Measurements from ENCODE around the gene RRP1. TPM values are rescaled to one million over a fixed set of nuclear protein-coding genes. Genes with fewer than 3 reads are reported as not detected.
A peak's percentile ranks its signal among the peaks of the same experiment; 100 is the strongest.
"Not testable (repeated sequence)": the region's sequence is repeated elsewhere in the genome, so short reads cannot be mapped to it uniquely, and the experiment has no call there.

The RRP1 gene
- total RNA-seq, 2 donors from 2014 or later, result 35.5 to 89.9 TPM

GRCh38 chr21:43827015-43827611, 37.7 kb downstream of the RRP1 start:
- ATAC-seq, result no peak
- Mint-ChIP-seq H3K4me3 (no peak overlapping the region), H3K9me3 (no peaks in the 10 kb centered on the region), H3K4me1 (ENCODE audit: low read depth in 2 of 2) (peaks cover 0 to 3% of the 10 kb centered on the region in 2 donors), H3K27ac (no peak overlapping the region), H3K36me3 (no peaks in the 10 kb centered on the region), H3K27me3 (peaks cover 0 to 8% of the 10 kb centered on the region in 2 donors)
- no peak for DNase-seq (ENCODE audit: low spot score)

- Mint-ChIP-seq H3K36me3 (no peaks in the 10 kb centered on the region), H3K27ac (peak overlapping the region in 1 of 2 donors; percentile 27), H3K4me1 (ENCODE audit: low read depth in 2 of 2) (peaks cover 0 to 5% of the 10 kb centered on the region in 2 donors), H3K9me3 (no peaks in the 10 kb centered on the region), H3K4me3 (no peak overlapping the region), H3K27me3 (peaks cover 7 to 15% of the 10 kb centered on the region in 2 donors)
- no peak for DNase-seq (ENCODE audit: low spot score)
- ATAC-seq, result no peak
These were observed 39.8 kb downstream of the RRP1 start for GRCh38 chr21:43829161-43829560.

- peak overlapping the region in 1 of 2 donors; percentile 27 for H3K27ac Mint-ChIP-seq
These were observed 40.3 kb downstream of the RRP1 start for GRCh38 chr21:43829575-43830119.

GRCh38 chr21:43832158-43832550, 42.8 kb downstream of the RRP1 start:
- H3K4me3 Mint-ChIP-seq, result no peak overlapping the region
- H3K36me3 Mint-ChIP-seq, result no peaks in the 10 kb centered on the region
- H3K9me3 Mint-ChIP-seq, result no peaks in the 10 kb centered on the region
- H3K27me3 Mint-ChIP-seq, result peaks cover 20 to 28% of the 10 kb centered on the region in 2 donors
- H3K4me1 Mint-ChIP-seq (ENCODE audit: low read depth in 2 of 2), result peaks cover 0 to 10% of the 10 kb centered on the region in 2 donors
- H3K27ac Mint-ChIP-seq, result no peak overlapping the region
- DNase-seq (ENCODE audit: low spot score) (no peak), ATAC-seq (no peak)

More at GRCh38 chr21:43829575-43830119, 40.3 kb downstream of the RRP1 start:
- no peak for DNase-seq (ENCODE audit: low spot score)
- Mint-ChIP-seq H3K36me3 (no peaks in the 10 kb centered on the region), H3K9me3 (no peaks in the 10 kb centered on the region), H3K27me3 (peaks cover 7 to 17% of the 10 kb centered on the region in 2 donors), H3K4me1 (ENCODE audit: low read depth in 2 of 2) (peaks cover 0 to 7% of the 10 kb centered on the region in 2 donors), H3K4me3 (no peak overlapping the region)
- no peak for ATAC-seq

GRCh38 chr21:43832648-43833047, 43.3 kb downstream of the RRP1 start:
- Mint-ChIP-seq H3K36me3 (no peaks in the 10 kb centered on the region), H3K4me1 (ENCODE audit: low read depth in 2 of 2) (peaks cover 0 to 10% of the 10 kb centered on the region in 2 donors), H3K27me3 (peaks cover 25 to 31% of the 10 kb centered on the region in 2 donors), H3K27ac (no peak overlapping the region), H3K9me3 (no peaks in the 10 kb centered on the region), H3K4me3 (no peak overlapping the region)
- ATAC-seq, result no peak
- DNase-seq (ENCODE audit: low spot score), result no peak

GRCh38 chr21:43834146-43834905, 44.9 kb downstream of the RRP1 start:
- Mint-ChIP-seq H3K27me3 (peaks cover 26 to 30% of the 10 kb centered on the region in 2 donors), H3K27ac (peak overlapping the region in 1 of 2 donors; percentile 41), H3K4me1 (ENCODE audit: low read depth in 2 of 2) (peaks cover 0 to 10% of the 10 kb centered on the region in 2 donors), H3K4me3 (no peak overlapping the region), H3K9me3 (no peaks in the 10 kb centered on the region), H3K36me3 (no peaks in the 10 kb centered on the region)
- ATAC-seq (peak in 1 of 2 donors; percentile 63), DNase-seq (ENCODE audit: low spot score) (no peak)

GRCh38 chr21:43835050-43835449, 45.7 kb downstream of the RRP1 start:
- Mint-ChIP-seq H3K27ac (peak overlapping the region in 1 of 2 donors; percentile 41), H3K4me3 (no peak overlapping the region), H3K27me3 (peaks cover 28 to 30% of the 10 kb centered on the region in 2 donors), H3K36me3 (no peaks in the 10 kb centered on the region), H3K4me1 (ENCODE audit: low read depth in 2 of 2) (peaks cover 0 to 10% of the 10 kb centered on the region in 2 donors), H3K9me3 (no peaks in the 10 kb centered on the region)
- ATAC-seq (no peak), DNase-seq (ENCODE audit: low spot score) (no peak)

- Mint-ChIP-seq H3K9me3 (no peaks in the 10 kb centered on the region), H3K27ac (no peak overlapping the region), H3K4me3 (no peak overlapping the region), H3K27me3 (peaks cover 28 to 33% of the 10 kb centered on the region in 2 donors), H3K36me3 (no peaks in the 10 kb centered on the region), H3K4me1 (ENCODE audit: low read depth in 2 of 2) (peaks cover 0 to 10% of the 10 kb centered on the region in 2 donors)
- no peak for DNase-seq (ENCODE audit: low spot score)
- no peak for ATAC-seq
These were observed 46.5 kb downstream of the RRP1 start for GRCh38 chr21:43835861-43836260.

- Mint-ChIP-seq H3K9me3 (no peaks in the 10 kb centered on the region), H3K27ac (no peak overlapping the region), H3K4me1 (ENCODE audit: low read depth in 2 of 2) (peaks cover 0 to 10% of the 10 kb centered on the region in 2 donors)
These were observed 47.2 kb downstream of the RRP1 start for GRCh38 chr21:43836616-43837015.

GRCh38 chr21:43840259-43840658, 50.9 kb downstream of the RRP1 start:
- H3K4me3 Mint-ChIP-seq, result no peak overlapping the region
- DNase-seq (ENCODE audit: low spot score), result no peak
- H3K27ac Mint-ChIP-seq, result no peak overlapping the region
- H3K27me3 Mint-ChIP-seq, result peaks cover 17 to 26% of the 10 kb centered on the region in 2 donors
- H3K36me3 Mint-ChIP-seq, result no peaks in the 10 kb centered on the region
- peaks cover 5 to 8% of the 10 kb centered on the region in 2 donors for H3K4me1 Mint-ChIP-seq (ENCODE audit: low read depth in 2 of 2)
- ATAC-seq, result no peak
- H3K9me3 Mint-ChIP-seq, result no peaks in the 10 kb centered on the region

More at GRCh38 chr21:43836616-43837015, 47.2 kb downstream of the RRP1 start:
- DNase-seq (ENCODE audit: low spot score), result no peak
- ATAC-seq, result no peak
- Mint-ChIP-seq H3K36me3 (no peaks in the 10 kb centered on the region), H3K4me3 (no peak overlapping the region), H3K27me3 (peaks cover 28 to 33% of the 10 kb centered on the region in 2 donors)

- ATAC-seq (peak; percentile 54 to 72), DNase-seq (ENCODE audit: low spot score) (no peak)
- Mint-ChIP-seq H3K4me1 (ENCODE audit: low read depth in 2 of 2) (peaks cover 5 to 8% of the 10 kb centered on the region in 2 donors), H3K27me3 (peaks cover 3 to 7% of the 10 kb centered on the region in 2 donors), H3K36me3 (no peaks in the 10 kb centered on the region), H3K4me3 (peak overlapping the region; percentile 73), H3K9me3 (no peaks in the 10 kb centered on the region), H3K27ac (peak overlapping the region; percentile 59 to 84)
These were observed 53.4 kb downstream of the RRP1 start for GRCh38 chr21:43842742-43843141.

- DNase-seq (ENCODE audit: low spot score); H3K9me3 Mint-ChIP-seq; H3K4me1 Mint-ChIP-seq (ENCODE audit: low read depth in 2 of 2); ATAC-seq; H3K27me3 Mint-ChIP-seq; H3K4me3 Mint-ChIP-seq; H3K36me3 Mint-ChIP-seq; H3K27ac Mint-ChIP-seq: not testable (repeated sequence)
These were observed 55.5 kb downstream of the RRP1 start for GRCh38 chr21:43844906-43845305.

GRCh38 chr21:43845386-43845785, 56.0 kb downstream of the RRP1 start:
- Mint-ChIP-seq H3K4me3 (no peak overlapping the region), H3K36me3 (peaks cover under 1% of the 10 kb centered on the region), H3K27me3 (peaks cover 0 to under 1% of the 10 kb centered on the region in 2 donors), H3K27ac (peak overlapping the region in 1 of 2 donors; percentile 63), H3K9me3 (no peaks in the 10 kb centered on the region), H3K4me1 (ENCODE audit: low read depth in 2 of 2) (peaks cover 8 to 10% of the 10 kb centered on the region in 2 donors)
- DNase-seq (ENCODE audit: low spot score) (no peak), ATAC-seq (no peak)

GRCh38 chr21:43846430-43846829, 57.1 kb downstream of the RRP1 start:
- H3K36me3 Mint-ChIP-seq, result peaks cover 7% of the 10 kb centered on the region

More at GRCh38 chr21:43846430-43846829, 57.1 kb downstream of the RRP1 start:
- Mint-ChIP-seq H3K9me3 (peaks cover 4% of the 10 kb centered on the region), H3K27me3 (peaks cover 3 to 5% of the 10 kb centered on the region in 2 donors), H3K4me3 (no peak overlapping the region), H3K27ac (no peak overlapping the region), H3K4me1 (ENCODE audit: low read depth in 2 of 2) (peaks cover 14 to 19% of the 10 kb centered on the region in 2 donors)
- no peak for ATAC-seq
- DNase-seq (ENCODE audit: low spot score), result no peak
